ENCODE data around the gene BCDIN3D.

BCDIN3D gene

GRCh38 chr12:49828133-49829091, 14.5 kb downstream of the BCDIN3D start, which contains the start of gene NCKAP5L:
TSS of gene NCKAP5L (minus strand) at chr12:49828413. CDS start at chr12:49804044, 24,369 bp downstream.
- H2AFZ ChIP-seq (ENCODE audit: low read length, unreplicated experiment): peak within 1 kb of the TSS; percentile 96
- peak within 1 kb of the TSS; percentile 77 for H3K27ac ChIP-seq (ENCODE audit: low read depth, low read length)
- no peaks in the 10 kb centered on the region for H3K27me3 ChIP-seq (ENCODE audit: insufficient read depth, low read length)

GRCh38 chr12:49827401-49828099, 15.4 kb downstream of the BCDIN3D start:
- H3K27ac ChIP-seq (ENCODE audit: low read depth, low read length): peak overlapping the region; percentile 77
- H3K36me3 ChIP-seq (ENCODE audit: insufficient read depth, low read length): no peaks in the 10 kb centered on the region
- peaks cover 46% of the 10 kb centered on the region for H3K79me2 ChIP-seq (ENCODE audit: control insufficient read depth, insufficient read depth, low read length, unreplicated experiment)
- no peaks in the 10 kb centered on the region for H3K27me3 ChIP-seq (ENCODE audit: insufficient read depth, low read length)
- H3K4me1 ChIP-seq (ENCODE audit: control insufficient read depth, insufficient read depth, low read length, unreplicated experiment): peaks cover 47% of the 10 kb centered on the region
- H3K4me3 ChIP-seq (ENCODE audit: low read depth, low read length): peak overlapping the region; percentile 88
- no peak overlapping the region for H2AFZ ChIP-seq (ENCODE audit: low read length, unreplicated experiment)

More at GRCh38 chr12:49828133-49829091, 14.5 kb downstream of the BCDIN3D start, which contains the start of gene NCKAP5L:
- H3K79me2 ChIP-seq (ENCODE audit: control insufficient read depth, insufficient read depth, low read length, unreplicated experiment): peaks cover 37% of the 10 kb centered on the region
- H3K4me3 ChIP-seq (ENCODE audit: low read depth, low read length): peak within 1 kb of the TSS; percentile 88
- no peaks in the 10 kb centered on the region for H3K36me3 ChIP-seq (ENCODE audit: insufficient read depth, low read length)
- peaks cover 41% of the 10 kb centered on the region for H3K4me1 ChIP-seq (ENCODE audit: control insufficient read depth, insufficient read depth, low read length, unreplicated experiment)

DNA sequence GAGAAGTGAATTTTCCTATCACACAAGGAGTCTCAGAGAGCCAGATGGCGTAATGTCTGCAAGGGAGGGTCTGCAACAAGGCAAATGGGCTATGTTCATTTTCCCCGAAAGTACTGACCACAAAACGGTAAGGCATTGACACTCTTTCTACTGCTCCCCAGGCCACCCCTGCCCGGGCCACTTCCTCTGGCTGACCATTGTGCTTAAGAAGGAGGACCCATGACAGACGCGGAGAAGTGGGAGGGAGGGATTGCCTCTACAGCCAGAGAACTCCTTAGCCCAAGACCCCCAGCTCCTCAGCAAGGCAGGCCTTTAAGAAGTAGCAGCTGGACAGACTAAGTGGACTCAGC, 15.9 kb downstream of the BCDIN3D start:
- H3K27me3 ChIP-seq (ENCODE audit: insufficient read depth, low read length): no peaks in the 10 kb centered on the region
- peak overlapping the region; percentile 88 for H3K4me3 ChIP-seq (ENCODE audit: low read depth, low read length)
- H3K27ac ChIP-seq (ENCODE audit: low read depth, low read length): peak overlapping the region; percentile 77
- H3K79me2 ChIP-seq (ENCODE audit: control insufficient read depth, insufficient read depth, low read length, unreplicated experiment): peaks cover 51% of the 10 kb centered on the region
- peaks cover 47% of the 10 kb centered on the region for H3K4me1 ChIP-seq (ENCODE audit: control insufficient read depth, insufficient read depth, low read length, unreplicated experiment)
- no peaks in the 10 kb centered on the region for H3K36me3 ChIP-seq (ENCODE audit: insufficient read depth, low read length)
- H2AFZ ChIP-seq (ENCODE audit: low read length, unreplicated experiment): no peak overlapping the region

DNA sequence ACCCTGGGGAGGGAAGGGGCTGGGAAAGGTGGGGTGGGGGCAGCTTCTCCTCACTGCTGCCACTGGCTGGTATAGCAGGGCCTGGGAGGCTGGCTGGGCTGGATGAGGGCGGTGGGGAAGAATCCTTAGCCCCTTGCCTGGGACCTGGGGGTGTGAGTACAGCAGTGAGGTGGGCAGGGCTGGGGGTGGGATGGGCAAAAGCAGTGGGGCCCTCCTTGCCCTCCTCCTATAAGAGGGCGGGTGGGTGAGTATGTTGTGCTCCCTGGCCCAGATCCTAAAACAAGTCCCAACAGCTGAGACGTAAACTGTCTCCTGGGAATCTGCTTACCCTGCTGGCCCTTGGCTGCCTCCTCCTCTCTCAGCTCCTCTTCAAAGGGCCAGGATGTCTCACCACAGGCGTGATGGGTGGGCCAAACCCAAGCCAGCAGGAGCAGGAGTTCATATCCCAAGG, 16.9 kb downstream of the BCDIN3D start:
- peak overlapping the region; percentile 77 for H3K27ac ChIP-seq (ENCODE audit: low read depth, low read length)
- no peak overlapping the region for H2AFZ ChIP-seq (ENCODE audit: low read length, unreplicated experiment)
- peak overlapping the region; percentile 88 for H3K4me3 ChIP-seq (ENCODE audit: low read depth, low read length)
- H3K36me3 ChIP-seq (ENCODE audit: insufficient read depth, low read length): no peaks in the 10 kb centered on the region
- H3K27me3 ChIP-seq (ENCODE audit: insufficient read depth, low read length): no peaks in the 10 kb centered on the region
- peaks cover 47% of the 10 kb centered on the region for H3K4me1 ChIP-seq (ENCODE audit: control insufficient read depth, insufficient read depth, low read length, unreplicated experiment)
- peaks cover 60% of the 10 kb centered on the region for H3K79me2 ChIP-seq (ENCODE audit: control insufficient read depth, insufficient read depth, low read length, unreplicated experiment)

GRCh38 chr12:49825360-49825970, 17.4 kb downstream of the BCDIN3D start:
- Histone ChIP-seq H3K79me2 (ENCODE audit: control insufficient read depth, insufficient read depth, low read length, unreplicated experiment) (peaks cover 66% of the 10 kb centered on the region), H3K36me3 (ENCODE audit: insufficient read depth, low read length) (no peaks in the 10 kb centered on the region), H2AFZ (ENCODE audit: low read length, unreplicated experiment) (no peak overlapping the region), H3K27me3 (ENCODE audit: insufficient read depth, low read length) (no peaks in the 10 kb centered on the region), H3K4me1 (ENCODE audit: control insufficient read depth, insufficient read depth, low read length, unreplicated experiment) (peaks cover 47% of the 10 kb centered on the region), H3K27ac (ENCODE audit: low read depth, low read length) (peak overlapping the region; percentile 77), H3K4me3 (ENCODE audit: low read depth, low read length) (peak overlapping the region; percentile 88)

GRCh38 chr12:49824895-49825294, 18.0 kb downstream of the BCDIN3D start:
- H2AFZ ChIP-seq (ENCODE audit: low read length, unreplicated experiment): no peak overlapping the region
- peaks cover 69% of the 10 kb centered on the region for H3K79me2 ChIP-seq (ENCODE audit: control insufficient read depth, insufficient read depth, low read length, unreplicated experiment)
- H3K4me1 ChIP-seq (ENCODE audit: control insufficient read depth, insufficient read depth, low read length, unreplicated experiment): peaks cover 48% of the 10 kb centered on the region
- no peaks in the 10 kb centered on the region for H3K27me3 ChIP-seq (ENCODE audit: insufficient read depth, low read length)
- H3K36me3 ChIP-seq (ENCODE audit: insufficient read depth, low read length): no peaks in the 10 kb centered on the region
- H3K27ac ChIP-seq (ENCODE audit: low read depth, low read length): peak overlapping the region; percentile 77
- H3K4me3 ChIP-seq (ENCODE audit: low read depth, low read length): peak overlapping the region; percentile 88

DNA sequence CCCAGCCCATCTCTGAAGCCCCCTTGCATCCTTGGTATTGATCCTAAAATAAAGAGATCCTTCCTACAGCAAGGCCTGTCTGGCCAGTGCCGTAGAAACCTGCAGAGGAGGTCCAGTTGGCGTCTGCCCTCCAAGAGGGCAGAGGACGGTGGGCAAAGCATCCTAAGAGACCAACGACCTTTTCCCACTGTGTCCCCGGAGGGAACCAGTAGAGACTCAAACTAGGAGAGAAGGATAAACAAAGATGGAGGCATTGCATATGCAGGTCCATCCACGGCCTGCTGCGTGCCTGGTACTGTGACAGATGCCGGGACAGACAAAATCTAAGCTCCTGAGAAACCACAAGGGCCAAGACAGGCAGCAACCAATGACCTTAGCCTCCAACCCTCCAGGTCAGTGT, 18.5 kb downstream of the BCDIN3D start:
- Histone ChIP-seq H3K4me3 (ENCODE audit: low read depth, low read length) (0 out of 2 replicates have a peak overlapping the region, but pooled peaks have one; percentile 32), H3K27ac (ENCODE audit: low read depth, low read length) (peak overlapping the region; percentile 77), H3K27me3 (ENCODE audit: insufficient read depth, low read length) (no peaks in the 10 kb centered on the region), H2AFZ (ENCODE audit: low read length, unreplicated experiment) (no peak overlapping the region), H3K36me3 (ENCODE audit: insufficient read depth, low read length) (no peaks in the 10 kb centered on the region), H3K4me1 (ENCODE audit: control insufficient read depth, insufficient read depth, low read length, unreplicated experiment) (peaks cover 52% of the 10 kb centered on the region), H3K79me2 (ENCODE audit: control insufficient read depth, insufficient read depth, low read length, unreplicated experiment) (peaks cover 74% of the 10 kb centered on the region)

DNA sequence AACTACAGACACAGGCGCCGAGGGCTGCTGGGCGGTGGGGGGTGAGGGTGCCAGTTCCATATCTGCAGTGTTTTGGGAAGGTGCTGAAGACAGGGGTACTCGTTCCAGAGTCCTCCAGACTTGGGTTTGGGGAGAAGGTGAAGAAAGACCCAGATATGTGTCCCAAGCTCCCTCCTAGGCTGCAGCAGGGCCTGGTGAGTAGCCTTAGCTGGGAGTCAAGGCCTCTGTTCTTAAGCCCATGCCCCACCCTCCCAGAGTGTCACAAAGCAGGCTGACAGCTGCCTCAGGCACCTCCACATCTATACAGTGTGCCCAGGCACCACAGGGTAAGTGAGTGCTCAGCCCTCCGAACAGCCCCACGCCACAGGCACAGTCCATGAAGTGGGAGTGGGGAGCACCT, 19.0 kb downstream of the BCDIN3D start:
- peaks cover 48% of the 10 kb centered on the region for H3K4me1 ChIP-seq (ENCODE audit: control insufficient read depth, insufficient read depth, low read length, unreplicated experiment)
- H3K79me2 ChIP-seq (ENCODE audit: control insufficient read depth, insufficient read depth, low read length, unreplicated experiment): peaks cover 76% of the 10 kb centered on the region
- H3K4me3 ChIP-seq (ENCODE audit: low read depth, low read length): no peak overlapping the region
- no peak overlapping the region for H2AFZ ChIP-seq (ENCODE audit: low read length, unreplicated experiment)
- H3K27ac ChIP-seq (ENCODE audit: low read depth, low read length): no peak overlapping the region; the same call in 1 of the 2 replicates
- H3K27me3 ChIP-seq (ENCODE audit: insufficient read depth, low read length): no peaks in the 10 kb centered on the region
- H3K36me3 ChIP-seq (ENCODE audit: insufficient read depth, low read length): no peaks in the 10 kb centered on the region

- Histone ChIP-seq H3K4me1 (ENCODE audit: control insufficient read depth, insufficient read depth, low read length, unreplicated experiment) (peaks cover 45% of the 10 kb centered on the region), H2AFZ (ENCODE audit: low read length, unreplicated experiment) (no peak overlapping the region), H3K27ac (ENCODE audit: low read depth, low read length) (no peak overlapping the region), H3K27me3 (ENCODE audit: insufficient read depth, low read length) (no peaks in the 10 kb centered on the region), H3K4me3 (ENCODE audit: low read depth, low read length) (no peak overlapping the region), H3K36me3 (ENCODE audit: insufficient read depth, low read length) (no peaks in the 10 kb centered on the region), H3K79me2 (ENCODE audit: control insufficient read depth, insufficient read depth, low read length, unreplicated experiment) (peaks cover 76% of the 10 kb centered on the region)
These were observed 19.6 kb downstream of the BCDIN3D start for GRCh38 chr12:49823350-49823749.
